Endothelial cell of umbilical vein (primary cell): ENCODE measurements around the gene AIRE. TPM values are rescaled to one million over a fixed set of nuclear protein-coding genes. Genes with fewer than 3 reads are reported as not detected.

ENCODE experiments used
- BruUV-seq: library from RNA; stranded (reverse); fragments of 400-500 nt; replicated peaks from 2 replicates; lab custom pipeline; 2021; lab: Mats Ljungman, UMichigan
- CTCF ChIA-PET: fragments of 300-600, 350-600 bp; sonication (Branson Sonifier 250); formaldehyde crosslinking; loops from one replicate; lab custom pipeline; 2021; ENCODE audit warnings: antibody characterized with exemption, inconsistent platforms; lab: Charles Lee
- POLR2A ChIA-PET: fragments of 300-600, 350-600 bp; sonication (Branson Sonifier 250); formaldehyde crosslinking; loops from one replicate; lab custom pipeline; 2021; ENCODE audit warnings: antibody characterized with exemption, inconsistent platforms; lab: Charles Lee
- DNase-seq: peaks from one replicate; pipeline ENCODE4 v3.0.0-alpha.2; 2011; ENCODE audit warnings: low read depth, low spot score
- FAIRE-seq: peaks from 2 replicates; lab custom pipeline; 2011; peaks lifted over from hg19 to GRCh38; lab: Jason Lieb, UNC
- H2AFZ ChIP-seq: 2 replicates; pipeline ENCODE4 v1.6.0; 2012; ENCODE audit warnings: low read depth, low read length, control low read depth, inconsistent platforms
- H3K27ac ChIP-seq: 2 replicates; pipeline ENCODE4 v1.5.1; 2011; ENCODE audit warnings: low read depth, mild to moderate bottlenecking, control low read depth, low read length, moderate library complexity; ENCODE audit not compliant: insufficient read depth
- H3K27me3 ChIP-seq, 2 experiments: 2 replicates each; pipeline versions ENCODE4 v1.6.0 to v1.6.1; 2011; ENCODE audit warnings: low read length in 2 of 2, mixed read lengths in 1 of 2; ENCODE audit not compliant: control insufficient read depth in 2 of 2, insufficient read depth in 2 of 2
- H3K36me3 ChIP-seq, 2 experiments: 2 replicates in 1 of 2; 3 replicates in 1 of 2; pipeline ENCODE4 v1.5.1; 2011; ENCODE audit warnings: low read length in 2 of 2, mild to moderate bottlenecking in 1 of 2, moderate library complexity in 1 of 2; ENCODE audit not compliant: control insufficient read depth in 2 of 2, insufficient read depth in 2 of 2; ENCODE audit errors: extremely low read depth in 1 of 2
- H3K4me1 ChIP-seq: 3 replicates; pipeline ENCODE4 v1.5.1; 2011; ENCODE audit warnings: mild to moderate bottlenecking, low read length; ENCODE audit not compliant: control insufficient read depth, insufficient read depth; ENCODE audit errors: extremely low read depth
- H3K4me2 ChIP-seq: 2 replicates; pipeline ENCODE4 v1.6.1; 2011; ENCODE audit warnings: low read length, control low read depth, mixed read lengths; ENCODE audit not compliant: insufficient read depth
- H3K4me3 ChIP-seq, 3 experiments: fragments of 200-600 bp in 1 of 3; sonication (generic), shearing (Covaris generic) in 1 of 3; replicated peaks in 1 of 3; 2 replicates each; pipeline ENCODE4 v1.5.1; 2011 to 2016; ENCODE audit warnings: control low read depth in 3 of 3, low read length in 3 of 3, mild to moderate bottlenecking in 2 of 3, inconsistent platforms in 1 of 3, low read depth in 1 of 3, moderate library complexity in 1 of 3; ENCODE audit not compliant: insufficient read depth in 1 of 3
- H3K79me2 ChIP-seq: 2 replicates; pipeline ENCODE4 v1.6.0; 2012; ENCODE audit warnings: low read length, inconsistent platforms; ENCODE audit not compliant: control insufficient read depth, insufficient read depth
- H3K9ac ChIP-seq: replicated peaks from 2 replicates; pipeline ENCODE3; 2011; ENCODE audit warnings: low read length, control low read depth; ENCODE audit not compliant: insufficient read depth; ENCODE audit errors: extremely low read depth
- H3K9me1 ChIP-seq: replicated peaks from 3 replicates; pipeline ENCODE4 v1.6.0; 2011; ENCODE audit warnings: mild to moderate bottlenecking, low read length; ENCODE audit not compliant: control insufficient read depth, insufficient read depth; ENCODE audit errors: extremely low read depth
- H3K9me3 ChIP-seq: replicated peaks from 2 replicates; pipeline ENCODE4 v1.5.1; 2012; ENCODE audit warnings: low read length, inconsistent platforms; ENCODE audit not compliant: control insufficient read depth, insufficient read depth
- H4K20me1 ChIP-seq: replicated peaks from 2 replicates; pipeline ENCODE3; 2011; ENCODE audit warnings: mild to moderate bottlenecking, low read length; ENCODE audit not compliant: control insufficient read depth, insufficient read depth; ENCODE audit errors: extremely low read depth
- EZH2 ChIP-seq: IDR thresholded peaks from 2 replicates; pipeline ENCODE4 v1.6.1; 2012; ENCODE audit warnings: borderline replicate concordance, low read depth, mild to moderate bottlenecking, moderate library complexity, low read length, inconsistent platforms; ENCODE audit not compliant: severe bottlenecking
- FOS ChIP-seq: IDR thresholded peaks from 2 replicates; pipeline ENCODE4 v1.6.1; 2011; ENCODE audit warnings: mild to moderate bottlenecking, low read length, moderate library complexity, borderline replicate concordance; ENCODE audit not compliant: insufficient read depth
- GATA2 ChIP-seq: IDR thresholded peaks from 2 replicates; pipeline ENCODE4 v1.7.0; 2011; ENCODE audit warnings: low read depth, mild to moderate bottlenecking, moderate library complexity, mixed read lengths, low read length; ENCODE audit not compliant: insufficient read length, insufficient read depth
- JUN ChIP-seq: IDR thresholded peaks from 2 replicates; pipeline ENCODE4 v1.6.1; 2011; ENCODE audit warnings: borderline replicate concordance, low read depth; ENCODE audit not compliant: insufficient read length, insufficient read depth
- MAX ChIP-seq: IDR thresholded peaks from 2 replicates; pipeline ENCODE4 v1.6.1; 2011; ENCODE audit not compliant: insufficient read depth, insufficient read length
- MYC ChIP-seq: IDR thresholded peaks from one replicate; pipeline ENCODE4 v1.6.1; 2011; ENCODE audit warnings: mild to moderate bottlenecking, low read depth, low read length
- POLR2A ChIP-seq: IDR thresholded peaks from 2 replicates; pipeline ENCODE4 v1.6.1; 2012; ENCODE audit warnings: low read depth, mild to moderate bottlenecking, control low read depth, low read length
- POLR2AphosphoS5 ChIP-seq: IDR thresholded peaks from 2 replicates; pipeline ENCODE4 v1.6.1; 2012; ENCODE audit warnings: low read depth, mild to moderate bottlenecking, control low read depth, low read length, moderate library complexity; ENCODE audit not compliant: insufficient read depth
- dilution Hi-C: fragments of 300-500 bp; cut with MboI; formaldehyde crosslinking; loops from one replicate; pipeline ENCODE4 v1.15.0; 2019; ENCODE audit warnings: low sequenced_read_pairs; ENCODE audit not compliant: extremely low pct_ligation_motif_present
- intact Hi-C: fragments of 100-400 bp; cut with micrococcal nuclease; formaldehyde crosslinking; loops from one replicate; pipeline ENCODE4 v1.10.0; 2022
- polyA plus RNA-seq, 4 experiments: library from polyadenylated mRNA; depleted of rRNA in 3 of 4; stranded (reverse) in 3 of 4; unstranded in 1 of 4; fragments of >200 nt; gene quantifications; 2 replicates each; pipeline versions ENCODE4 v1.2.1 to v1.2.3, GENCODE V29; 2011 to 2012; ENCODE audit warnings: missing spikeins in 1 of 4
- total RNA-seq: library from RNA; stranded (reverse); gene quantifications from 2 replicates; pipeline ENCODE4 v1.2.3, GENCODE V29; 2021
- TF ChIP-seq, protein P1 (sequence below), 2 donors: IDR thresholded peaks; 1 replicate in 1 of 2; 2 replicates in 1 of 2; pipeline ENCODE4 v1.5.1; 2011; ENCODE audit warnings: low read length in 2 of 2, mild to moderate bottlenecking in 2 of 2, moderate library complexity in 2 of 2, control low read depth in 1 of 2, inconsistent platforms in 1 of 2, low read depth in 1 of 2; ENCODE audit not compliant: insufficient read depth in 1 of 2; ENCODE audit errors: extremely low read depth in 1 of 2

The AIRE gene
- total and polyA plus RNA-seq, 2 donors (not counting 3 experiments of a cell fraction or from before 2014, with no cell fraction given): 0.04 to 0.11 TPM

DNA sequence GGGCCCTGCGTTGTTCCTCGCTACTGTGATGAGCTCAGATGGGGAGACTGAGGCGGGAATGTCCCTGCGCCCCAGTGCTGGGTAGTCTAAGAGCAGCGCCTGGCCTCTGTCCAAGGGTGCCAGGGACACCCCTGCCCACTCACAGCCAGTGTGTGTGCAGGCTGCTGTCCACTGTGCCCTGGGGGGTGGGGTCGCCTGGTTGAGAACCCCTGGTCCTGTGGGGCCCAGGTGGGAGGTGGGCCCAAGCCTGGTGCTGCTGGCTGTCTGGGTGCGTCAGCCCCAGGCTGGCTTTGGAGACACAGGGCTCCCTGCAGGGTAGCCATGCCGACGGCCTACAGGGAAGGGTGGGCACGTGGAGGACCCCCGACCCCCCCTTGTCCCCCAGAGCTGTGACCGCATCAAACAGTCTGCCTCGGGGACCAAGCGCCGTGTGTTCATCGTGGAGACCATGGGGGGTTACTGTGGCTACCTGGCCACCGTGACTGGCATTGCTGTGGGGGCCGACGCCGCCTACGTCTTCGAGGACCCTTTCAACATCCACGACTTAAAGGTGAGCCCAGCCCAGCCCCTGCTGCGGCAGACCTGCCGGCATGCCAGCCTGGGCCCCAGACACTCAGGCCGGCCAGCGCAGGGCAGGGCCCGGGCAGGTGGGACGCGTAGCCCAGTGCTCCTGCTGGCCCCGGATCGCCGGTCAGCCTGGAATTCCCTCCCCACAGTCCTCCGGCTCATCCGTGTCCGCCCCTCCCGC lies 38.6 kb downstream of the AIRE start:
- no peak overlapping the region for H2AFZ ChIP-seq
- BruUV-seq: no TSS peak
- H3K9ac ChIP-seq: no peak overlapping the region
- no peaks in the 10 kb centered on the region for H3K4me1 ChIP-seq
- FAIRE-seq (no peak), DNase-seq (no peak)
- dilution Hi-C loops (no loop called here), intact Hi-C loops (no loop called here)
- H3K27ac ChIP-seq: no peak overlapping the region
- H4K20me1 ChIP-seq: no peaks in the 10 kb centered on the region
- H3K27me3 ChIP-seq: no peaks in the 10 kb centered on the region
- H3K36me3 ChIP-seq: peaks cover 5 to 39% of the 10 kb centered on the region in 2 experiments
- no peak overlapping the region for H3K4me2 ChIP-seq
- no peak for TF ChIP-seq EZH2
- TF ChIP-seq GATA2: no peak
- no peak for TF ChIP-seq MYC
- TF ChIP-seq JUN: no peak
- TF ChIP-seq, protein P1, sequence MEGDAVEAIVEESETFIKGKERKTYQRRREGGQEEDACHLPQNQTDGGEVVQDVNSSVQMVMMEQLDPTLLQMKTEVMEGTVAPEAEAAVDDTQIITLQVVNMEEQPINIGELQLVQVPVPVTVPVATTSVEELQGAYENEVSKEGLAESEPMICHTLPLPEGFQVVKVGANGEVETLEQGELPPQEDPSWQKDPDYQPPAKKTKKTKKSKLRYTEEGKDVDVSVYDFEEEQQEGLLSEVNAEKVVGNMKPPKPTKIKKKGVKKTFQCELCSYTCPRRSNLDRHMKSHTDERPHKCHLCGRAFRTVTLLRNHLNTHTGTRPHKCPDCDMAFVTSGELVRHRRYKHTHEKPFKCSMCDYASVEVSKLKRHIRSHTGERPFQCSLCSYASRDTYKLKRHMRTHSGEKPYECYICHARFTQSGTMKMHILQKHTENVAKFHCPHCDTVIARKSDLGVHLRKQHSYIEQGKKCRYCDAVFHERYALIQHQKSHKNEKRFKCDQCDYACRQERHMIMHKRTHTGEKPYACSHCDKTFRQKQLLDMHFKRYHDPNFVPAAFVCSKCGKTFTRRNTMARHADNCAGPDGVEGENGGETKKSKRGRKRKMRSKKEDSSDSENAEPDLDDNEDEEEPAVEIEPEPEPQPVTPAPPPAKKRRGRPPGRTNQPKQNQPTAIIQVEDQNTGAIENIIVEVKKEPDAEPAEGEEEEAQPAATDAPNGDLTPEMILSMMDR (IDR thresholded peaks at IDR 0.05; ENCODE audit: extremely low read depth in 1 of 2, insufficient read depth in 1 of 2, low read depth in 1 of 2, low read length in 2 of 2): no peak
- no peak for TF ChIP-seq MAX
- TF ChIP-seq POLR2A: no peak
- TF ChIP-seq POLR2AphosphoS5: no peak
- no peak for TF ChIP-seq FOS
- H3K79me2 ChIP-seq: no peaks in the 10 kb centered on the region
- H3K4me3 ChIP-seq: no peak overlapping the region
- no peaks in the 10 kb centered on the region for H3K9me1 ChIP-seq
- ChIA-PET CTCF (no interaction called here), POLR2A (no interaction called here)
- no peaks in the 10 kb centered on the region for H3K9me3 ChIP-seq
